AG09319 (cell line): ENCODE measurements around the gene KIAA0040.

ENCODE experiments used
- DNase-seq: peaks from one replicate; pipeline ENCODE4 v3.0.0-alpha.2; 2010; ENCODE audit warnings: low read depth; ENCODE audit errors: extremely low read depth
- TF ChIP-seq, protein P1 (sequence below): IDR thresholded peaks from 2 replicates; pipeline ENCODE4 v1.5.1; 2011; ENCODE audit warnings: low read depth, mild to moderate bottlenecking, inconsistent platforms, low read length, moderate library complexity

The KIAA0040 gene

DNA sequence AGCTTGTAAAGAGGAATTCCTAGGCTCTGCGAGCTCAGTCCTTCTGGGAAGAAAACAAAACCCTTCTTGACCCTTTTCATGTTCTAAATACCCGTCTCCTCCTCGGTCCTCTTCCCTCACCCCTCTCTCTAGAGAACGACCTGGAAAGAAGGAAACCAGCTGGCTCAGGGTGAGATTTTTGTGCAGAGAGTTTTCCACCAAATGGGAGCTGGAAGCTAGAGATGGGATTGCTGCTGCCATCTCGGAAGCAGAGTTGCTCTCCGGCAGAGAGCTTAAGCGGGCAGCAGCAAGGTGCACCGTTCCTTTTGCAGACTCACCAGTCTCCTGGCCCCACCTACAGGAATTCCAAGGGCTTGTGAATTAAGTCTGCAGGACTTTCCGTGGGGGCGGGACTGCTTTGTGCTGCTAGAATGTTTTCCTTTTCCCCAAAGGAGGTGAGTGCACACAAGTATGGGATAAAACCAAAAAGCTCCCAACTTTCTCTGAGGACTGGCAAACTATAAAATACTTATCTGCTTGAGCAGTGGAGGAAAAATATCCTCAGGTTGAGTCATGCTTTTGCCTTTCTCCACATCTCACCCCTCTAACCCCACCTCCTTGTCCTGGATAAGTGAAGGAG is 29.1 kb upstream of the KIAA0040 start:
- TF ChIP-seq, protein P1, sequence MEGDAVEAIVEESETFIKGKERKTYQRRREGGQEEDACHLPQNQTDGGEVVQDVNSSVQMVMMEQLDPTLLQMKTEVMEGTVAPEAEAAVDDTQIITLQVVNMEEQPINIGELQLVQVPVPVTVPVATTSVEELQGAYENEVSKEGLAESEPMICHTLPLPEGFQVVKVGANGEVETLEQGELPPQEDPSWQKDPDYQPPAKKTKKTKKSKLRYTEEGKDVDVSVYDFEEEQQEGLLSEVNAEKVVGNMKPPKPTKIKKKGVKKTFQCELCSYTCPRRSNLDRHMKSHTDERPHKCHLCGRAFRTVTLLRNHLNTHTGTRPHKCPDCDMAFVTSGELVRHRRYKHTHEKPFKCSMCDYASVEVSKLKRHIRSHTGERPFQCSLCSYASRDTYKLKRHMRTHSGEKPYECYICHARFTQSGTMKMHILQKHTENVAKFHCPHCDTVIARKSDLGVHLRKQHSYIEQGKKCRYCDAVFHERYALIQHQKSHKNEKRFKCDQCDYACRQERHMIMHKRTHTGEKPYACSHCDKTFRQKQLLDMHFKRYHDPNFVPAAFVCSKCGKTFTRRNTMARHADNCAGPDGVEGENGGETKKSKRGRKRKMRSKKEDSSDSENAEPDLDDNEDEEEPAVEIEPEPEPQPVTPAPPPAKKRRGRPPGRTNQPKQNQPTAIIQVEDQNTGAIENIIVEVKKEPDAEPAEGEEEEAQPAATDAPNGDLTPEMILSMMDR, result no peak
- no peak for DNase-seq

DNA sequence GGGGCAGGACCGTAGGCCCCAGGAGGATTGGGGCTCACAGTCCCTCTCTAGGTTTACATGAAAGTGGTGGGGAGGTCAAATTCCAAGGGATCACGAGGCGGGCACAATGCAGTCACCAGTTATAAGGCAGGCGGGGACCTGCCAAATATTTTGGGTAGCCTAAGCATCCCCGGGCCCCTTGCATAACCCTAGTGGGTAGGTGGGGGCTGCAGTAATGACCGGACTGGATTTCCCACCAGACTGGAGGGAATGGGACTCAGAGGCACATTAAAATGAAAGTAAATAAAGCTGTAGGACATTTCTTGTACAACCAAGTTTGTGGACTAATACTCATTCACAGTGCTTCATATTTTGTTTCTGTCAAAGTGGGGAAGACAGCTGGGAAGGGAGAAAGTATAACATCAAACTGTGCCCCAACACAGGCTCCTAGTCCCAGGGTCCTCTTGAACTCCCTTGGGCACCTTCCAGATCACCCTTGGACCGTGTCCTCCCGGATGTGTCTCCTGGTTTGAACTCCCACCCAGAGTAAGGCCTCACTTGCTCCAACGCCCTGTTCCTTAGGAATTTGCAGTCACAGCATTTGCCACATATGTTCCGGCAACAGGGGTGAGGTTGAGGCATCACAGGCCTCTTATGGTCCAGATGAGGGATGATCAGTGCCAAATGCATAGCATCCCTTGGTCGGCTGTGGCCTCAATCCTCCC is 28.4 kb upstream of the KIAA0040 start:
- TF ChIP-seq, protein P1, result no peak
- DNase-seq, result no peak

DNA sequence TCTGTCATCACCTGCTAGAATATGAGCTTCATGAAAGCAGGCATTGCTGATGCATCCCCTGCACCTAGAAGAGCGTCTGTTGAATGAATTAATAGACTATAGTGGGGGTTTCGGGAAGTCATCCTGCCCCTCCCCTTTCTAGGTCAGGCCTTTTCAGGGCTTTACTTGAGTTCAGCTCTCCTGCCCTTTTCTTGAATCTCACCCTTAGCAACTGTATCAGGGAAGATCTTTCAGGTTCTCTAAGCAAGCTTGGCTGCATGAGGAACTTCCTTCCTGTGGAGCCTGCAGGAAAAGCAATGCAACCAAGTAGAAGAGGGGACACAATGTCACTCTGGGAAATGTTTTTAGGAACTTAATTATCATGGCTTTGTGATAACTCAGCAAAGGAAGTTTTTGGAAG is 27.2 kb upstream of the KIAA0040 start:
- DNase-seq, result no peak
- TF ChIP-seq, protein P1, result no peak

DNA sequence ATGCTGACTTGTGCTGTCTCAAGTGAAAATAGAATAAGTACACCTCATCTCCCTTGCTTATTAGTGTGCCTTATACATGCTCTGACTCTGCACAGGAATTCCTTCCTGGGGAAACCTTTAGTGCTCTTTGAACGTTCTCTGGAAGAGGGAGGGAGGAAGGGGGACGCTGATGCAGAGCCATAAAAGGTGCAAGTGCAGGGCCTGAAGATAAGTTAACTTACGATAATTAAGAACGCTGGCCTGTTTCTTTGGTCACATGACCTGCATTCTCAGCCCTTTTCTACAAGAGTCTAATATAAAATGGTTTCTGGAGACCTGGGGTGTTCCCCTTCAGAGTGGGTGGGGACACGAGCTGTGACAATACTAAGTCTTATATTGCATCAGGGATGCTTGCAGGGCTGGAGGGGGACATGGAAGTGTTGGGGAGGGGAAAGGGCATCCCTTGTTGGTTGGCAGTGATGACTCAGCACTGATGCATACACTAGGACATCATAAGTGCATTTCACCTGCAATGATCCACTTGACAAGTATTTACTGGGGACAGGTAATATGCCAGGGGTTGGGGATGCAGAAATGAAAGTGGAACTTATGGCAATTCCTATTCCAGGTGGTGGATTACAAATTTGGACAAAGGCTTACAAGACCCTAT is 26.3 kb upstream of the KIAA0040 start:
- DNase-seq, result no peak

DNA sequence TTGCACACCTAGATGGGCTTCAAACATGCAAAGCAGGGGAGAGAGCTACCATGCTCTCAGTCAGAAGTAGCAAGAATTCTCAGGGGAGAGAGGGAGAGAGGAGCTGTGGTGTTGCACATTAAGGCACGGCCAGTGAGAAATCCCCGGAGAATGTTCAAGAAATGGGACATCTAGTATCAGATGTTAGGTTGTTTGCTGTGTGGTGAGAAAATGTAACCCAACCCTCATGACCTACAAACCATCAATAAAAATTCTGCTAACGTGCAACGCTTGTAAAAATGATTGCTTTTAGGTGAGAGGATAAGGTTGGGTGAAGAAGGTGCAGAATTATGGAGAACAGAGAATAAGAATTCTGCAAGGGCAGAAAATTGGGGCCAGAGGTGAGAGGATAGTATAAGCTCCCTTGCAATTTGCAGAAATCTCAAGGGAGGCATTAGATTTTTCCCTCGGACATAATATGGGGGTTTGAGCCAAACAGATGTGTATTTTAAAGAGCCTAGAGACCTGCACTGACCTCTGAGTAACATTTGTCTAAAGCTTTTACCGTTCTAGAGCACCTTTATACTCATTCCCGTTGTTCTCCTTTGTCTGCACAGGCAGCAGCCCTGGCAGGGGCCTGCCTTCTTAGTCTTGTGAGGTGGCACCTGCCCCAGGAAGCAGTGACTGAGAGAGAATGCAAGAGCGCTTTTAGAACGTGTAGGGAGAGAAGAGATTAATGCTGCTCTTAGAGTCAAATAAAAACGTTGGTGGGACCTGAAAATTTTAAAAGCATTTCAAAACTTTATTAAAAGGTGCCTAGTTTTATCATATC is 25.4 kb upstream of the KIAA0040 start:
- DNase-seq, result no peak

More for the DNA sequence above, 26.3 kb upstream of the KIAA0040 start:
- TF ChIP-seq, protein P1, result no peak

DNA sequence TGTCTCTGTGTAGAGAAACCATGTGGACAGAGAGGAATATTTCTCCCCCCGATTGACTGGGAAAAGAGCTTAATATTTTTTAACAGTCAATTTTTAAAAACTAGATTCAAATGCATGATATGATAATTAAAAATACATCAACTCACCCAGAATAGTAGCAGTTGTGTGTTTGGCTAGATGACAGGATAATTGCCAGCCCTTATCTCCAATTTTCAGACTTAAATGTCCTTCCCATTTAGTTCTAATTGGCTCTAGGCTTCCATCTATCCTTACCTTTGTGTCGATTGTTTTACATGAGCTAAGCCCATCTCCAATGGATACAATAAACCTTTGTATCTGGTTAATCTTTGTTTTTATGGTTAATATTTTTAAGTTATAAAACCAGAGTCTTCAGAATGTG is 23.9 kb upstream of the KIAA0040 start:
- TF ChIP-seq, protein P1, result no peak
- no peak for DNase-seq

More for the DNA sequence above, 25.4 kb upstream of the KIAA0040 start:
- TF ChIP-seq, protein P1, result no peak

DNA sequence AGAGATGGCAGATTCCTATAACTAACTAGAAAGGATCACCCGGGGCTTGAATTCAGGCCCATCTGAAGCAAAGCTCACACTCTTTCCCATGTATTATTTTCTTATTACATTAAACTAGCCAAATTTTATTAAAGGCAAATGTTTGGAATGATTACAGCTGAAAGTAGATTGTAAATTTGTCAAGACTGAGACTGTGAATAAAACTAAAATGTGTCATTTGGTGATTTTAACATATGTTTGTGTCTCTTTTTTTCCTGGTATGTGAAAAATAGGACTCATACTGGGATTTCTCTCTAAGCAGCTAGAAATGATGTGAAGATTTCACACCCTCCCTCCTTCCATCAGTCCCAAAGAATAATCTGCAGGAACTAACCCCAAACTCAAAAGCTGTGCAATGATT is 19.1 kb upstream of the KIAA0040 start:
- DNase-seq, result no peak
- TF ChIP-seq, protein P1, result no peak
